ENCODE results near the gene ITGB2.
"Not testable (repeated sequence)": the region's sequence is repeated elsewhere in the genome, so short reads cannot be mapped to it uniquely, and the experiment has no call there.

Gene ITGB2

DNA sequence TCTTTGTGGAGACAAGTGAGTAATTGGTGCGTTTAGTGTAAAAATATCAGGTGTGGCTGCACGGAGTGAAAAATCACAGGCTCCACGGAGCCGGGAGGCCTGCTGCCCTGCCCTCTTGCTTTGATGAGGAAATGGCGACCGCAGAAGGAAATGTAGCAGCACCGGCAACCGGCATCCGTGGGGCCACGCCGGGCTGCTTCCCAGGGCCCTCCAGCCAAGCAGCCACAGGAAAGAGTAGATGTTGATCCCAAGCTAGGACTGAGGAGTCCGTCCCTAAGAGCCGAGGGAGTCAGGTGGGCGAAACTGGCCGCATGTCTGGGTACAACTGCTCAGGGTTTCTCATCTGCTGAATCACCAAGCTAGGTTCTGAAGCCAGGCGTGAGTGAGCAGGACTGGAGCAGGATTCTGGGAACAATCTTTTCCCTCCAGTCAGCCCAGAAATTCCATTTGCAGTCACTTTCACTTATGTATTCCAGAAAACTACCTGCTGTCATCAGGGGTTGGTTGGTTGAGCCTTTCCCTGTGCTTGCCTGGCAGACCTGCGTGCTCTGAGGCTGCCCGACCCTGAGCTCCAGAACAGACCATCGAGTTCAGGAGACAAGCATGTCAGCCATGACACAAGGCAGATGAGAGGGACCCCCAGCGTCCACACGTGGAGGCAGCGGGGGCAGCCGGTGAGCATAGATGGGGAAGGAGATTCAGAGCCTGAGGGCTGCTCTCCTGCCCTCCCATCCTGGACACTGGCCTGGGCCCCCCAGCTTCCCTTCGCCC, 5.8 kb upstream of the ITGB2 start:
- peak; percentile 83 for DNase-seq (ENCODE audit: low spot score)

DNA sequence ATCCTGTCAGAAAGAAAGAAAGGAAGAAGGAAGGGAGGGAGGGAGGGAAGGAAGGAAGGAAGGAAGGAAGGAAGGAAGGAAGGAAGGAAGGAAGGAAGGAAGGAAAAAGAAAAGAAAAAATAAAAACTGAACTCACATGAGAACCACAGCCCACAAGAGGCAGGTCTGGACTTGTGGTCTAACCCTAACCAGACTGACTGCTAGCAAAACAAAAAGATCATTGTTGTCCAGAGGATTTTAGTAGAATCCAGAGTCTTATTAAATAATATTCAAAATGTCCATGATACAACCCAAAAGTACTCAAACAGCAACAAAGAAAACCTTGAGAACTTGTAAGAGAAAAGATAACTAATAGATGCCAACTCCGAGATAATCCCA, 4.7 kb upstream of the ITGB2 start:
- no peak for DNase-seq (ENCODE audit: low spot score)

DNA sequence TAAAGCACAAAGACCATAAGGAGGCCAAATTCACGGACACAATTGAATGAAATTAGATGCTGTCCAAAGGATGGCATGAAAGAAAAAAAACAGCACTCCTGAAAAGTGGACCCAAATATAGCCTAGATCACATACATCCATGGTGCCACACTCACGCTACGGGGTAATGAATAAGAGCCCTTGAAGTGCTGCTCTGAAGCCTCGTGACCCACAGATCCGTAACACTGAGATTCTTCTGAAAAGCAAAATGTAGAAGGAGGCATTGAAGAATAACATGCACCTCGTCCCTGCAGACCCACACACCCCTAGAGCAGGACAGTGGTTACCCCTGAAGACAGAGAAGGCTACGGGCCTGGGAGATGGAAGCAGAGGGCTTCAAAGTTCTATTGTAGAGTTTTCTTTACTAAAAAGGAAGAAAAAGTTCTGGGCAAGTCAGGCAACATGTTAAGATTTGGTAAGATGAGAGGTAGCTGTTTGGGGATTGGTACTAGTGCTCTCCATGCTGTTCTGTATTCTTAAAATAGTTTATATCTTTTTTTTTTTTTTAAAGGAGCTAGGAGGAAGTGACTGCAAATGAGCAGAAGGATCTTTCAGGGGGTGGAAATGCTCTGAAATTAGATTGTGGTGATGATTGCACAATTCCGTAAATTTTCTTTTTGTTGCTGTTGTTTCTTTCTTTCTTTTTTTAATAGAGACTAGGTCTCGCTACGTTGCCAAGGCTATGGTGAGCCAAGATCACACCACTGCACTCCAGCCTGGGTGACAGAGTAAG, 4.1 kb upstream of the ITGB2 start:
- DNase-seq (ENCODE audit: low spot score) = peak; percentile 49

DNA sequence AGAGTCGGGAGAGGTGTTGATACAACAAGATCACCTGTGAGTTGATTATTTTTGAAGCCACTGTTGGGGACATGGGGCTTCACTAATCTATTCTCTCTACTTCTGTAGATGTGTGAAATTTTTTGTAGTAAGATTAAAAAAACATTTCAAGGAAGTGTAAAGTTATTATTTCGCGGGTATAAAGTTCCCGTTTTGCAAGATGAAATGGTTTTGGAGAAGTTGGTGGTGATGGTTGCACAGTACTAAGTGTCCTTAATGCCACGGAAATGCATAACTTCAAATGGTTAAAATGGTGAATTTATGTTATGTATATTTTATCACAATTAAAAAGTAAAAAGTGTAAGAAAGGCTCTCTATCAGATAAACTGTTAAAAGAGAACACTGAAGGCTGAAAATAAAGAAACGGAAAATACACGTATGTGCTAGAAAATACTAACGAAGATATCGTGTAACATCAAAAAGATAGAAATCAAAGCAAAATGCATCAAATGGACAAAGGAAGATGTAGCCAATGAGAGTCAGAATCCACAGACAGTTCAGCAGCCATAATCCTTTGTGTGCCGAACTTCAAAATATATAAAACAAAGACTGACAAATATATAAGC, 2.9 kb upstream of the ITGB2 start:
- no peak for DNase-seq (ENCODE audit: low spot score)

DNA sequence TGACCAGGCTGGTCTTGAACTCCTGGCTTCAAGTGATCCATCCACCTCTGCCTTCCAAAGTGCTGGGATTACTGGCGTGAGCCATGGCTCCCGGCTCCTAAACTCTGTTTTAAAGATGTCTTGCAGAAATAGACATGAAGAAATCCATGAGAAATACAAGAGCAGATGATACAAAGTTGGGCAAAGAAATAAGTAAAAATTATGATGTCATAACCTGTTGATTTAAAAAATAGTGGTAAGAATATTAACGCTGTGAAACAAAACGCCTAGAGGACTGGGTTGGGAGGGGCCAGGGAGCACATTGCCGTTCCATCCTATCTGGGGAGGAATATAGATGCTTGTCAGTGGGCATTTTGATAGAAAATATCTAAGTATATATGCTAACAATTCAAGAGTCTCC, 1.2 kb upstream of the ITGB2 start:
- DNase-seq (ENCODE audit: low spot score) = no peak

DNA sequence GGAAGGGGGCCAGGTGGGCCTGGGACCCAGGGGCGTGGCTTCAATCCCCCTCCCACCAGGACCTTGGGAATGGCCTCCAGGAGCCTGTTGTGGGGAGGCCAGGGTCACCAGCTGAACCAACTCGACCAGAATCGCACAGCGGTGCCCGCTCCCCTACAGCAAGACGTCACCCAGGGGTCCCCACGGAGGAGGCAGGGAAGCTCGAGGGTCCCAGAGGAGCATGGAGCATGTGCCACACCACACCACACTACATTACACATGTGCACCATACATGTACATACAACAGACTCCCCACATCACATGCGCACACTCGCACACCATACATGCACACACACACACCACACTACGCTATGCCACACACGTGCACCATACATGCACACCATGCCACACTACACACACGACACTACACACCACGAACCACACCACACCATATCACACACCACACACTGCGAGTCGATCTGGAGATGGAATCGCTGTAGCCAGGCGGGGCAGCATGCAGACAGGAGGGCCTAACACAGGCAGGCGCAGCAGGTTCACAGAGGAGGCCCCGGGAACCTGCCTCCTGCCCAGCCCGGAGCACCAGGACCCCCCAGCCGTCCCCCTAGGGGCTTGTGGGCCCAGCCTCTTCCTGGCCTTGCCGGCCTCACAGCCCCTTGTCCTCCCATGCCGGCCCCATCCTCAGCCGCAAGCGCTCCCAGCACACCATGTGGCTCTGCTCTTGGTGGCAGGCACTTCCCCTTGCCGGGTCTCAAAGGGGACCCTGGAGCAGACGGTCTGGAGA, 596 bp downstream of the ITGB2 start:
- DNase-seq (ENCODE audit: low spot score) = no peak

DNA sequence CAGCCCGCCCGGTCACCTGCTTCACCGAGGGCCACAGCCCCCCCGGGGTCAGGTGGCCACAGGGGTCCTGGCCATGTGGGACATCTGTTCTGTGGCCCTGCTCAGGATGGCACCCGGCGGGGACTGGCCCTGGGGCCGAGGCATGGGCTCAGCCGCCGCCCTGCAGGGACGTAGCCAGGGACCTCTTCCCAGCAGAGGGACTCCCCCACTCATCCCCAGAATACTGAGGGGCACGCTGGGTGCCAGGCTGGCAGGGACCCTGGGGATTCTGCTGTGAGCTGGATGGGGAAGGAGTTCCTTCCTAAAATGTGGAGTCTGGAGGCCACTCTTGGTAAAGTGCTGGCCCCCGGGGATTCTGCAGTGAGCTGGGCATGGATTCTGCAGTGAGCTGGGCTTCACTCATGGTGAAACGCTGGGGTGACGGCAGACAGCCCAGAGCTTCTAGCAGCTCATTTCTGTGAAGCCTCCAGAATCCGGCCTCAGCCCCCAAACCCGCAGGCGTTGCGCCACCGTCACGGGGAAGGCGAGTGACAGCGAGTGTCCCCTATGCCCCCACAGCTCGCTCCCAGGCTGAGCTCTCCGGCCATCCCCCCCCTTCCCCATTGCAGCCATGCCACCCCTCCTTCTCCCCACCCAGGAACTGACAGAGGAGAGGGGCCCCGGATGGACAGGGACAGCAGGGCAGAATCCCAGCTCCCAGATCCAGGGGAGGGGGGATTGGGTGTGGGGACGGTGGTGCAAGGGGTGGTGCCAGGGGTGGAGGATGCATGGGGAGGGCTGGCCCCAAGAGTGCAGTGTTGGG, 1.4 kb downstream of the ITGB2 start:
- no peak for DNase-seq (ENCODE audit: low spot score)

DNA sequence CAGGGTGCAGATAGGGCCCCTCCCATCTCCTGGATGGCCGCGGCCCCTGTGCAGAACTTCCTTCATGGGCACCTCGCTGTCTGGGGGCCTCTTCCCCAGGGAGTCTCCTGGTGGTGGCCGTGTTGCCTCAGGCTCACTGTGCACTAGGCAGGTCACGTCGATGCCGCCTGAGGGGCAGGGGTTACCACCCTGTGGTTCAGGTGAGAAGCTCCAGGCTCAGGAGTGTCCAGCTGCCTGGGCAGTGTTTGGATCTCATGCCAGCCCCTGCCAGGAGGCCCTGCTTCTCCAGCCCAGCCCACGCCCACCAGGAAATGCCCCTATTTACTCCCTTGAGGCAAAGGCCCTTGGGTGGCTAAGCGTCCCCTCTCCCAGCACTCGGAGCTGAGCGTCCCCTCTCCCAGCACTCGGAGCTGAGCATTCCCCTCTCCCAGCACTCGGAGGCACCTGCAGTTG, 2.1 kb downstream of the ITGB2 start:
- DNase-seq (ENCODE audit: low spot score) = no peak

DNA sequence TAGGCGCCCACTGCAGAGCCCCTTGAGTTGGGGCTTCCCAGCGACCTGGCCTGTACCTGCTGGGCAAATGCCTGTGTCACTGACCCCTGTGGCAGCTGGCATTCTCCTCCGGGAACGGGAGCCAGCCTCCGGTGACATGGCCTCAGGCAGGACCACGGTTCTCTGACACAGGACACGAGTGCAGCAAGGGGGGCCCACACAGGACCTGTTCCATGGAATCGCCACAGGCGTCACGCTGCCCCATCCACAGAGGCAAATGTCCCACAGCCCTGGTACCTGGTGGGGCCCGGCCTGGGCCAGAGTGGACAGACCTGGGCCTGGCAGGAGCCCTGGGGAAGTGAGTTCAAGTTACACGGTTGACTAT, 2.6 kb downstream of the ITGB2 start:
- no peak for DNase-seq (ENCODE audit: low spot score)

DNA sequence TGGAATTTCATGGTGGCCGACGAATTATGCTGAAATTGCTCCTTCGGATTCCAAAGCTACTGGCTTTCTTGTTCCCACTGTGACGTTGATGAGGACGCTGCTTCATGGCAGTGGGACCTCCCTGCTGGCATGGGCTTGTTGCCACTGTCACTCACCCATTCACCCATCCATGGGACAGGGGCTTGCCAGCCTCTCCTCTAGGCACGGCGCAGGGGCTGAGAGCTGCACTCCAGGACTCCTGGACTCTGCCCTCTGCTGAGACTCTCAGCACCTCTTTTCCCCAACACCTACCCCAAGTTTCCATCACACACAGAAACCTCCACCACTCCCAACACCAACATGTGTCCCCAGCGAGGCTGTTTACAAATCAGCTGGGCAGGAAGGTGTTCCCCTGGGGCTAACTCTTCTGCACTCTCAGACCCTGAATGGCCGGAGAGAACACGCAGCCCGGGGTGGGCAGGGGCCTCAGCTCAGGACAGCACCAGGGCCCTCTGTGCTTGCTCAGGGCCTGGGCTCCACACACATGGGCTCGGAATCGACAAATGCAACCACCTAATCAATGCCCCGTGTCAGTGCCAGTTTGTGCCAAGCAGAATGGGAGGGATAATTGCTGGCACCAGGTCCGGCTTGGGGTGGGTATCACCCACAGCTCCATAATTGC, 3.1 kb downstream of the ITGB2 start:
- no peak for DNase-seq (ENCODE audit: low spot score)

DNA sequence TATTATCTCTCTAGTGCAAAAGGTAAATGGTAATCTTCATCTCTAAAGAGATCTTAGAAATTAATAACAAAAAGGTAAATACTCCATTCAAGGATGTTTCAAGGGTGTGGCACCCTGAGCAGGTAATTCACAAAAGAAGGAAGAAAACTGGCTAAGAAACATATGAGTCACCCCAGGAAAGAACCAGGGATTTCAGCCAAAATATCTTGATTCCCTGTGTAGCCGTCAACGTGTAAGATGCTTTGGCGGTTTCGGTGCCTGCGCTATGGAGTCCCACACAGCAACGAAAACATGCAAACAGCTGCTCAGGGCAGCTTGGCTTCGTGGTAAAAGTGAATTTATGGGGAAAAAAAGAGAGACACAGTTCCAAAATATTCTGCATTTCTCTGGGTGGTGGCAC, 3.7 kb downstream of the ITGB2 start:
- DNase-seq (ENCODE audit: low spot score) = peak; percentile 39

DNA sequence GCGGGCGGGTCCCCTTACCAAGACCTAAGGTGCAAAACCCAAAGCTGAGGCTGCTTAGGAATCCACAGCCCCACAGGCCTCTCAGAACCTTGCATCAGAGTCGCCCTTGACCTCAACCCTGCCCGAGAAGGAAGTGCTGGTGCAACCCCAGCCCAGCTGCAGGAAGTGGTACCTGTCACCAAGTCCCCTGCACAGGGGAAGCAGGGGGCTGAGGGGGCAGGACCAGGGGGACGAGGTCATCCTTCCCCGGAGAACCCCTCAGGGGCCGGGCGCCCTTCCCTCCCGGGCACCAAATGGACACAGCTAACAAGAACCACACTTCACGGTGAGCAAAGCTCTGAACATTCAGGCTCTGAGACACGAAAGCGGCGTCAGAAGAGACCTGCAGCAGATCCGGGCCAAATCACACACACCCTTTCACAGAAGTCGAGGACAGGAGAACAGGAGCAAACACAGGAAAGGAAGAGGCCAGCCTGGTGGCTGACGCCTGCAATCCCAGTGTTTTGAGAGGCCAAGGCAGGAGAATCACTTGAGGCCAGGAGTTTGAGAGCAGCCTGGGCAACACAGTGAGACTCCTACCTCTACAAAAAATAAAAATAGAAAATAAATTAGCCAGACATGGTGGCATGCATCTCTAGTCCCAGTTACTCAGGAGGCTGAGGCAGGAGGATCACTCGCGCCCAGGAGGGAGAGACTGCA, 6.4 kb downstream of the ITGB2 start:
- no peak for DNase-seq (ENCODE audit: low spot score)

DNA sequence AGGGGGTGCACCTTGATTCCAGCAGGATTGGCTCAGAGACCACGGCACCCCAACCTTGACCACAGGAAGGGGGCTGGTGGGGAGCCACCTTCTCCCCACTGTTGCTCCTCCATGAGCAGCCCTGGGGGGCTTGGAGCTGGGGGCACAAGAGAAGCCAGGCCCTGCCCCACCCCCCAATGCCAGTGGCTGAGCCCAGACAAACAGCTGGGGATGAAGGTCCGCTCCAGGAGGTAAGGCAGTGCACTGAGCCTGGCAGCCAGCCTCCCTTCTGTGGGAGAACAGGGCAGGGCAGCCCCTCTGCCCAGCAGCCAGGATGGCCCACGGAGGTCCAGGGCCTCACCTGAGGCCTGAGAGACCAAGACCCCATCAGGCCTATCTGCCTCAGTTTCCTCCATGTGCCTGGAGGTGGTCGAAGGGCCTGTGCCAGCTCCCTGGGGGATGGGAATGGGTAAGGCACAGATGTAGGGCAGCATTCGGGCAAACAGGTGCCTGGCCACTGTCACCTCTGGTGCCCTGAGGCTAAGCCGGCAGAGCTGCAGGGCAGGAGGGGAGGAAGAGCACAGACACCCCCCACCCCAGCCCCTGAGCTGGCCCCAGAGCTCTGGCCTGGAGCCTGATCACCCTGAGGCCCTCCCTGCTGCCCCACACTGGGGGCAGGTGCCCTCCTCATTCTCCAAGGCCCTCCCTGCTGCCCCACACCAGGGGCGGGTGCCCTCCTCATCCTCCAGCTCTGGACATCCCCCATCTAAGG, 7.1 kb downstream of the ITGB2 start:
- DNase-seq (ENCODE audit: low spot score) = no peak

DNA sequence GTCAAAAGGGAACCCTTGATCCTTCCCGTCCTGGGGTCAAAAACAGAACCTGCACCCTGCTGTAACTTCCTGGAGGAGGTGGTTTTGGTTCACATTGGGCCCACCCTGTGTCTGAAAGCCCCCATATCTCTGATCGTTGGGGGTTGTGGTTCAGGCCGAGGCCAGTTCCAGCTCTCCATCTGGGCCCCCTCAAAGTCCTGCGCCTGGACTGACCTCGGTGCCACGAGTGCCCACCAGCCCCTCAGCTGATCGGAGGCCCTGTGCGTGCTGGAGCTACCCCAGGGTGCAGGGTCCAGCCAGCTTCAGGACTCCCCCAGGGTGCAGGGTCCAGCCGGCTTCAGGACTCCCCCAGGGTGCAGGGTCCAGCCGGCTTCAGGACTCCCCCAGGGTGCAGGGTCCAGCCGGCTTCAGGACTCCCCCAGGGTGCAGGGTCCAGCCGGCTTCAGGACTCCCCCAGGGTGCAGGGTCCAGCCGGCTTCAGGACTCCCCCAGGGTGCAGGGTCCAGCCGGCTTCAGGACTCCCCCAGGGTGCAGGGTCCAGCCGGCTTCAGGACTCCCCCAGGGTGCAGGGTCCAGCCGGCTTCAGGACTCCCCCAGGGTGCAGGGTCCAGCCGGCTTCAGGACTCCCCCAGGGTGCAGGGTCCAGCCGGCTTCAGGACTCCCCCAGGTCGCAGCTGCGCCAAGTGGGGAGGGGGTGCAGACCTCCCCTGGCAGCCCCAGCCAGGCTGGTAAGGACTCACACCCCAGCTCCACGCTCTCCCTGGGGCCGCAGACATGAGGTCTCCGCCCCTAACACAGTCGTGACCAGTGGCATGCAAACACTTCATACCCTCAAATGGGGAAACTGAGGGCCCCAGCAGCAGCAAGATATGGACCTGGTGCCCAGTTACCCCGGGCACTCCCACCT, 7.9 kb downstream of the ITGB2 start:
- not testable (repeated sequence) for DNase-seq (ENCODE audit: low spot score)

DNA sequence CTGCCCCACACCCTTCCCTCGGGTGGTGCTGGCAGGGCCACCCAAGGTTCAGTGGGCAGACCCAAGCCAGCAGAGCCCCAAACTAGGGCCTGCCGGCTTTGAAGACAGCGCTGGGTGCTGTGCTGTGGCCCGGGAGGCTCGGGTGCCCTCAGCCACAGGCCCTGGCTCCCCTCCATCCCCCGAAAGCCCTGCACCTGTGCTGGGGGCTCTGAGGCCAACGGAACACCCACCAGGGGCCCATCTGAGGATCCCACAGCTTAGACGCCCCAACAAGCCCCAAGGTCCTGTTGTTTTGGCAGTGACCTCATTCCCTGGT, 8.6 kb downstream of the ITGB2 start:
- DNase-seq (ENCODE audit: low spot score) = no peak

DNA sequence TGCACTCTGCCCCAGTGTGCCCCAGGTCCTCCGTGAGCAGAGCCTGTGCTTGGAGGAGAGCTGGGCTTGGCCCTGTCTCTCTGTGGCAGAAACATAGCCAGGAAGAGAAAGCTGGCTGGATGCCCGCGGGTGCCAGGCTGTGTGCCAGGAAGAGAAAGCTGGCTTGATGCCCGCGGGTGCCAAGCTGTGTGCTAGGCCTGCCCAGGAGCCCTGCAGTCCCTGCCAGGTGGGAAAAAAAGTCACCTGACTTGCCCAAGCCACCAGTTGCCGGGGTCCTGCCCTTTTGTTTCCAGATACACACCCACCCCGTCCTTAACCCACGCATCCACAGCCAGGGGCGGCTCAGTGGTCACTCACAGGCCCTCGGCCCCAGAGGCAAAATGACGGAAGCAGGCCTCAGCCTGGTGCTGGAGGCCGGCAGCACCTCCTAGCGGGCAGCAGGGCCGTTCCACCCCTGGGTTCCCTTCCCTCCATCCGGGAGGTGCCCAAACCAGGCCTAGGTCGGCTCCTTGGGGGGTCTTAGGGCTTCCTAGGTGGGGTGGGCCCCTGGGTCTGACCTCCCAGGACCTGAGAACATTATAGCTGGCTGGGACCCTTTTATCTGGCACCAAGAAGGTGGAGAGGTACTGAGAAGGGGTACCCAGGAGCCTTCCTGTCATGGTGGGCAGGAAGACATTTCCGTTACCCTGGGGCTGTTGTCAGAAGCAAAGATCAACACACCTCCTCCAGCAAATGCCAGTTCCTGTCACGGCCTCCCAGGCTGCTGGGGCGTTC, 9.1 kb downstream of the ITGB2 start:
- peak; percentile 82 for DNase-seq (ENCODE audit: low spot score)

DNA sequence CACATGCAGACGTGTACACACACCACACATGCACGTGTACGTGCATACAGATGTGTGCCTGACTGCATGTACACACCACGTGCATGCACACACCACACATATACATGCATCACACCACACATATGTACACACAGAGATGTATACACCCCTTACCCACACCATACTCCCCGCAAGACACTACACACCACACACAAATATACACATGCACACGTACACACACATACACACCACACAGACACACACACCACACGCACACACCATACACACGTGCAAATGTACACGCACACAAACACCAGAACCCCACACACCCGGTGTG, 9.7 kb downstream of the ITGB2 start:
- no peak for DNase-seq (ENCODE audit: low spot score)

Data from kidney tubule cell (primary cell).